SK-N-SH (cell line): ENCODE data around the gene ENOX2. TPM values are rescaled to one million over a fixed set of nuclear protein-coding genes. Genes with fewer than 3 reads are reported as not detected.

Experiments
- CTCF ChIA-PET: fragments of 300-600, 350-600 bp; formaldehyde crosslinking; extraction: SDS; loops from one replicate; lab custom pipeline; 2021; lab: Yijun Ruan, JAX
- POLR2A ChIA-PET: fragments of 350-600 bp; sonication (Branson Sonifier 250); formaldehyde crosslinking; extraction: SDS; loops from one replicate; lab custom pipeline; 2020; ENCODE audit warnings: antibody characterized with exemption, inconsistent platforms; lab: Yijun Ruan, JAX
- DNase-seq: peaks from one replicate; pipeline ENCODE4 v3.0.0; 2012
- H2AFZ ChIP-seq: fragments of 200-600 bp; sonication (generic); 2 replicates; pipeline ENCODE4 v1.8.1; 2016; ENCODE audit warnings: antibody characterized with exemption, mild to moderate bottlenecking, low read depth
- H3F3A ChIP-seq: fragments of 200-600 bp; sonication (generic); replicated peaks from 2 replicates; pipeline ENCODE3; 2016; ENCODE audit warnings: antibody characterized with exemption, mild to moderate bottlenecking; ENCODE audit not compliant: insufficient read depth
- H3K27ac ChIP-seq, 2 experiments: fragments of 200-500 bp in 1 of 2; fragments of 200-600 bp in 1 of 2; sonication (Bioruptor generic) in 1 of 2; sonication (generic), shearing (Covaris generic) in 1 of 2; 2 replicates each; pipeline versions ENCODE4 v1.5.1 to v1.6.1; 2014 to 2016; ENCODE audit warnings: low read depth in 2 of 2, inconsistent platforms in 1 of 2, low read length in 1 of 2, mild to moderate bottlenecking in 1 of 2, mixed read lengths in 1 of 2
- H3K27me3 ChIP-seq: fragments of 200-600 bp; sonication (generic), shearing (Covaris generic); 2 replicates; pipeline ENCODE4 v1.6.1; 2016; ENCODE audit warnings: mixed run types; ENCODE audit not compliant: insufficient read depth
- H3K36me3 ChIP-seq, 2 experiments: fragments of 200-500 bp in 1 of 2; fragments of 200-600 bp in 1 of 2; sonication (Bioruptor generic) in 1 of 2; sonication (generic) in 1 of 2; replicated peaks in 1 of 2; 2 replicates each; pipeline versions ENCODE3 to v1.5.1; 2014 to 2016; ENCODE audit warnings: low read length in 1 of 2, mild to moderate bottlenecking in 1 of 2; ENCODE audit not compliant: insufficient read depth in 2 of 2, control insufficient read depth in 1 of 2
- H3K4me1 ChIP-seq, 2 experiments: fragments of 200-500 bp in 1 of 2; fragments of 200-600 bp in 1 of 2; sonication (Bioruptor generic) in 1 of 2; sonication (generic), shearing (Covaris generic) in 1 of 2; 2 replicates each; pipeline versions ENCODE4 v1.5.1 to v1.6.1; 2014 to 2016; ENCODE audit warnings: low read depth in 1 of 2, low read length in 1 of 2, mixed run types in 1 of 2; ENCODE audit not compliant: insufficient read depth in 2 of 2, control insufficient read depth in 1 of 2
- H3K4me2 ChIP-seq: fragments of 200-600 bp; sonication (generic), shearing (Covaris generic); 2 replicates; pipeline ENCODE4 v1.6.1; 2017; ENCODE audit warnings: mixed run types
- H3K4me3 ChIP-seq, 2 experiments: fragments of 200-500 bp in 1 of 2; fragments of 200-600 bp in 1 of 2; sonication (Bioruptor generic) in 1 of 2; sonication (generic), shearing (Covaris generic) in 1 of 2; 2 replicates each; pipeline versions ENCODE4 v1.5.1 to v1.8.1; 2014 to 2016; ENCODE audit warnings: low read depth in 2 of 2, inconsistent platforms in 1 of 2, low read length in 1 of 2, mild to moderate bottlenecking in 1 of 2, mixed read lengths in 1 of 2, moderate library complexity in 1 of 2
- H3K79me2 ChIP-seq: fragments of 200-600 bp; sonication (generic); 2 replicates; pipeline ENCODE4 v1.8.1; 2017; ENCODE audit warnings: mild to moderate bottlenecking; ENCODE audit not compliant: insufficient read depth
- H3K9ac ChIP-seq: fragments of 200-600 bp; sonication (generic); 2 replicates; pipeline ENCODE4 v1.6.1; 2017; ENCODE audit warnings: mixed run types
- H3K9me2 ChIP-seq: fragments of 200-600 bp; sonication (generic); 2 replicates; pipeline ENCODE4 v1.6.1; 2017; ENCODE audit warnings: mixed run types
- H3K9me3 ChIP-seq: fragments of 200-600 bp; sonication (generic); 2 replicates; pipeline ENCODE4 v1.6.1; 2017; ENCODE audit warnings: mixed run types, mild to moderate bottlenecking, moderate library complexity
- H4K20me1 ChIP-seq: fragments of 200-600 bp; sonication (generic); 2 replicates; pipeline ENCODE4 v1.6.1; 2017; ENCODE audit warnings: mild to moderate bottlenecking, mixed run types; ENCODE audit not compliant: insufficient read depth
- CHD2 ChIP-seq: fragments of 150-350 bp; IDR thresholded peaks from 2 replicates; pipeline ENCODE4 v1.6.1; 2018; ENCODE audit warnings: low read length; ENCODE audit not compliant: partially characterized antibody
- ELF1 ChIP-seq: IDR thresholded peaks from 2 replicates; pipeline ENCODE4 v1.4.0; 2012
- EP300 ChIP-seq, 2 experiments: IDR thresholded peaks; 2 replicates each; pipeline versions ENCODE4 v1.4.0 to v1.6.1; 2012; ENCODE audit warnings: borderline replicate concordance in 1 of 2, low read depth in 1 of 2, low read length in 1 of 2
- EZH2phosphoT487 ChIP-seq: fragments of 200-600 bp; sonication (generic); IDR thresholded peaks from 2 replicates; pipeline ENCODE4 v1.6.1; 2017; ENCODE audit warnings: low read depth, mixed run types, mild to moderate bottlenecking, antibody characterized with exemption, moderate library complexity, borderline replicate concordance
- FOXJ3 ChIP-seq: sonication (generic); formaldehyde crosslinking; IDR thresholded peaks from 2 replicates; pipeline ENCODE4 v1.5.1; 2020; ENCODE audit warnings: mild to moderate bottlenecking, missing genetic modification reagents
- FOXM1 ChIP-seq: IDR thresholded peaks from 2 replicates; pipeline ENCODE4 v1.4.0; 2012; ENCODE audit warnings: low read depth, mild to moderate bottlenecking
- GABPA ChIP-seq: IDR thresholded peaks from 2 replicates; pipeline ENCODE4 v1.4.0; 2012; ENCODE audit warnings: low read depth, mild to moderate bottlenecking
- GATA2 ChIP-seq: sonication (generic); formaldehyde crosslinking; IDR thresholded peaks from 2 replicates; pipeline ENCODE4 v1.5.0; 2020; ENCODE audit warnings: mild to moderate bottlenecking, missing genetic modification reagents
- JUND ChIP-seq: IDR thresholded peaks from 2 replicates; pipeline ENCODE4 v1.4.0; 2012
- MEF2A ChIP-seq: IDR thresholded peaks from 2 replicates; pipeline ENCODE4 v1.4.0; 2012; ENCODE audit warnings: low read depth, borderline replicate concordance
- MXI1 ChIP-seq: IDR thresholded peaks from 2 replicates; pipeline ENCODE4 v1.6.1; 2012; ENCODE audit warnings: mild to moderate bottlenecking, low read depth, low read length, improper control_type of control experiment
- NFIC ChIP-seq: IDR thresholded peaks from 2 replicates; pipeline ENCODE4 v1.4.0; 2012; ENCODE audit warnings: borderline replicate concordance
- POLR2AphosphoS5 ChIP-seq: IDR thresholded peaks from 2 replicates; pipeline ENCODE4 v1.6.1; 2012; ENCODE audit warnings: low read depth, low read length
- SIN3A ChIP-seq: IDR thresholded peaks from 2 replicates; pipeline ENCODE4 v1.6.1; 2012; ENCODE audit warnings: low read depth, mild to moderate bottlenecking, low read length, moderate library complexity, borderline replicate concordance
- SMC3 ChIP-seq: IDR thresholded peaks from 2 replicates; pipeline ENCODE4 v1.6.1; 2012; ENCODE audit warnings: low read depth, low read length, improper control_type of control experiment
- TAF1 ChIP-seq: IDR thresholded peaks from 2 replicates; pipeline ENCODE4 v1.6.1; 2012; ENCODE audit warnings: low read depth, mild to moderate bottlenecking, low read length, moderate library complexity, borderline replicate concordance
- TEAD4 ChIP-seq: IDR thresholded peaks from 2 replicates; pipeline ENCODE4 v1.4.0; 2012; ENCODE audit warnings: mild to moderate bottlenecking, borderline replicate concordance; ENCODE audit not compliant: insufficient read depth
- USF2 ChIP-seq: fragments of 150-350 bp; IDR thresholded peaks from 2 replicates; pipeline ENCODE4 v1.6.1; 2017; ENCODE audit warnings: antibody characterized with exemption, low read length, low read depth, borderline replicate concordance
- WGBS: methylation state at CpG from one replicate; pipeline ENCODE4 v1.1.6; 2017; ENCODE audit warnings: low lambda C conversion rate; 5-methylcytosine and 5-hydroxymethylcytosine counted together
- polyA plus RNA-seq, 3 experiments: library from polyadenylated mRNA; depleted of rRNA; stranded (reverse); fragments of >200 nt; gene quantifications; 2 replicates each; pipeline ENCODE4 v1.2.3, GENCODE V29; 2012
- TF ChIP-seq, protein P1 (sequence below): IDR thresholded peaks from 2 replicates; pipeline ENCODE4 v1.4.0; 2012; ENCODE audit warnings: low read depth, borderline replicate concordance
- TF ChIP-seq, protein P2 (sequence below): IDR thresholded peaks from 2 replicates; pipeline ENCODE4; 2012

The ENOX2 gene
- polyA plus RNA-seq, 1 of the 3 experiments (the other 2 are of a cell fraction) = 8.8 TPM

GRCh38 chrX:130788786-130789581, 114.0 kb downstream of the ENOX2 start:
- Histone ChIP-seq H4K20me1 (no peaks in the 10 kb centered on the region), H3K4me3 (no peak overlapping the region), H3K36me3 (no peaks in the 10 kb centered on the region), H3K4me2 (no peak overlapping the region), H3K27ac (no peak overlapping the region), H3K27me3 (no peaks in the 10 kb centered on the region), H3K9ac (no peak overlapping the region), H3K9me3 (no peaks in the 10 kb centered on the region), H2AFZ (no peak overlapping the region), H3K9me2 (no peaks in the 10 kb centered on the region), H3K4me1 (peaks cover 0 to 3% of the 10 kb centered on the region in 2 experiments; a peak in 2 of 4 replicates), H3F3A (no peaks in the 10 kb centered on the region), H3K79me2 (no peaks in the 10 kb centered on the region)
- CTCF ChIA-PET = interaction anchor here (1.1 to 1.4 kb wide), 2 partner anchors 128 to 213 kb away, joined by 3 to 4 read pairs; no protein-coding TSS in a partner anchor
- POLR2A ChIA-PET = no interaction called here
- TF ChIP-seq USF2 = no peak
- TF ChIP-seq, protein P1, sequence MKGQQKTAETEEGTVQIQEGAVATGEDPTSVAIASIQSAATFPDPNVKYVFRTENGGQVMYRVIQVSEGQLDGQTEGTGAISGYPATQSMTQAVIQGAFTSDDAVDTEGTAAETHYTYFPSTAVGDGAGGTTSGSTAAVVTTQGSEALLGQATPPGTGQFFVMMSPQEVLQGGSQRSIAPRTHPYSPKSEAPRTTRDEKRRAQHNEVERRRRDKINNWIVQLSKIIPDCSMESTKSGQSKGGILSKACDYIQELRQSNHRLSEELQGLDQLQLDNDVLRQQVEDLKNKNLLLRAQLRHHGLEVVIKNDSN = no peak
- no peak for TF ChIP-seq JUND
- TF ChIP-seq MEF2A = no peak
- no peak for TF ChIP-seq TAF1
- TF ChIP-seq FOXM1 = no peak
- TF ChIP-seq TEAD4 = no peak
- TF ChIP-seq FOXJ3 (CRISPR knock-in tag) = no peak
- no peak for TF ChIP-seq CHD2
- no peak for TF ChIP-seq ELF1
- TF ChIP-seq GATA2 = no peak
- TF ChIP-seq, protein P2, sequence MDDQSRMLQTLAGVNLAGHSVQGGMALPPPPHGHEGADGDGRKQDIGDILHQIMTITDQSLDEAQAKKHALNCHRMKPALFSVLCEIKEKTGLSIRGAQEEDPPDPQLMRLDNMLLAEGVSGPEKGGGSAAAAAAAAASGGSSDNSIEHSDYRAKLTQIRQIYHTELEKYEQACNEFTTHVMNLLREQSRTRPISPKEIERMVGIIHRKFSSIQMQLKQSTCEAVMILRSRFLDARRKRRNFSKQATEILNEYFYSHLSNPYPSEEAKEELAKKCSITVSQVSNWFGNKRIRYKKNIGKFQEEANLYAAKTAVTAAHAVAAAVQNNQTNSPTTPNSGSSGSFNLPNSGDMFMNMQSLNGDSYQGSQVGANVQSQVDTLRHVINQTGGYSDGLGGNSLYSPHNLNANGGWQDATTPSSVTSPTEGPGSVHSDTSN = no peak
- TF ChIP-seq EP300 (IDR thresholded peaks at IDR 0.05; ENCODE audit: borderline replicate concordance in 1 of 2, low read depth in 1 of 2, low read length in 1 of 2) = no peak
- TF ChIP-seq MXI1 = no peak
- TF ChIP-seq GABPA = no peak
- TF ChIP-seq POLR2AphosphoS5 = no peak
- no peak for TF ChIP-seq SIN3A
- TF ChIP-seq EZH2phosphoT487 = no peak
- no peak for TF ChIP-seq SMC3
- TF ChIP-seq NFIC = no peak
- WGBS = 49% methylated on average over 4 of the region's 4 CpGs
- no peak for DNase-seq
